GM21515 (cell line): ENCODE measurements around the gene PRLR.
"Not testable (repeated sequence)": the region's sequence is repeated elsewhere in the genome, so short reads cannot be mapped to it uniquely, and the experiment has no call there.

Source experiments
- ATAC-seq: cut with Tn5 transposase; IDR thresholded peaks from one replicate; pipeline ENCODE4 v1.9.1; 2021; ENCODE audit not compliant: unreplicated experiment

The PRLR gene

DNA sequence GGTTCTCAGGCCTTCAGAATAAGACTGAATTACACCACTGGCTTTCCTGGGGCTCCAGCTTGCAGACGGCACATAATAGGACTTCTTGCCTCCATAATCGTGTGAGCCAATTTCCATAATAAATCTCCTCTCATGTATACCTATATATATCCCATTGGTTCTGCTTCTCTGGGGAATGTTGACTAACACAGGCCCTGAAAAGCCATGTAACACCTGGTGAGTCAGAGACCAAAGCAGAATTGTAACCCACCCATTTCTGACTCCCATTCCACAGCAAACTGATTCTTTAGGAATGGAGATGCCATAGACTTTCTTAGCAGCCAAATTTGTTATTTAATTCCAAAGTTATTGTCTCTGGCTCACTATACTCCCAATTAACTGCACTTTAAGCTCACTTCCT is 97.1 kb downstream of the PRLR start:
- no peak for ATAC-seq

- no peak for ATAC-seq
Measured at GRCh38 chr5:35131723-35132122, 98.6 kb downstream of the PRLR start.

GRCh38 chr5:35129921-35130485 is 100.3 kb downstream of the PRLR start:
- no peak for ATAC-seq

- ATAC-seq = no peak
Measured at GRCh38 chr5:35129276-35129675, 101.0 kb downstream of the PRLR start.

GRCh38 chr5:35127006-35127405 is 103.3 kb downstream of the PRLR start:
- ATAC-seq = no peak

- no peak for ATAC-seq
Measured at GRCh38 chr5:35125746-35126145, 104.5 kb downstream of the PRLR start.

GRCh38 chr5:35124932-35125331 is 105.4 kb downstream of the PRLR start:
- no peak for ATAC-seq

GRCh38 chr5:35122819-35123218 is 107.5 kb downstream of the PRLR start:
- no peak for ATAC-seq

GRCh38 chr5:35120715-35121114 is 109.6 kb downstream of the PRLR start:
- ATAC-seq = no peak

GRCh38 chr5:35117967-35118366 is 112.3 kb downstream of the PRLR start:
- ATAC-seq = no peak

DNA sequence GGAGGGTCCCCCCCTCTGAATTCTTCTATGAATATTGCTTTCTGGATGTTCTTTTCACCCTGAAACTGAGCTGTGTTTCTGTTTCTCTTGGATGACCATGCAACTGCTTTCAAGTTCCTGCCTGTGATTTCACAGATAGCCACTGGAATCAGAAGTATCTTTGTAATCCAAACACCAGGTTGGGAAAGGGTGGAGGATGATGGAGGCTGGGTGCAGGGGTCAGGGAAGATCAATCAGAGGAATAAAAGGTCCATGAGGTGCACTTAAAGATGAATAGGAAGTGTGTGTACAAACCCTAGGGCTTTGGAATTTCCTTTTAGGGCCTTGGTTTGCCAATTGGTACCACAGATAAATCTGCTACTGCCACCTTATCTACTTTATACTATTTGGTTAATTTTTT is 114.4 kb downstream of the PRLR start:
- no peak for ATAC-seq

- ATAC-seq = no peak
Measured at GRCh38 chr5:35114698-35115097, 115.6 kb downstream of the PRLR start.

- ATAC-seq = no peak
Measured at GRCh38 chr5:35112300-35112699, 118.0 kb downstream of the PRLR start.

GRCh38 chr5:35104550-35104949 is 125.7 kb downstream of the PRLR start:
- ATAC-seq = not testable (repeated sequence)

GRCh38 chr5:35103637-35104299 is 126.5 kb downstream of the PRLR start:
- ATAC-seq = no peak

DNA sequence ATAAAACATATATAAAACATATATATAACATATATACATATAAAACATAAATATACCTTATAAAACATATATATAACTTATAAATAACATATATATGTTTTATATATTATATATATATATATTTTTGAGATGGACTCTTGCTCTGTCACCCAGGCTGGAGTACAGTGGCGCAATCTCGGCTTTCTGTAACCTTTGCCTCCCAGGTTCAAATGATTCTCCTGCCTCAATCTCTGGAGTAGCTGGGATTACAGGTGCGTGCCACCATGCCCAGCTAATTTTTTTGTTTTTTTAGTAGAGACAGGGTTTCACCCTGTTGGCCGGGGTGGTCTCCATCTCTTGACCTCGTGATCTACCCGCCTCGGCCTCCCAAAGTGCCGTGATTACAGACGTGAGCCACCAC is 128.6 kb downstream of the PRLR start:
- not testable (repeated sequence) for ATAC-seq

DNA sequence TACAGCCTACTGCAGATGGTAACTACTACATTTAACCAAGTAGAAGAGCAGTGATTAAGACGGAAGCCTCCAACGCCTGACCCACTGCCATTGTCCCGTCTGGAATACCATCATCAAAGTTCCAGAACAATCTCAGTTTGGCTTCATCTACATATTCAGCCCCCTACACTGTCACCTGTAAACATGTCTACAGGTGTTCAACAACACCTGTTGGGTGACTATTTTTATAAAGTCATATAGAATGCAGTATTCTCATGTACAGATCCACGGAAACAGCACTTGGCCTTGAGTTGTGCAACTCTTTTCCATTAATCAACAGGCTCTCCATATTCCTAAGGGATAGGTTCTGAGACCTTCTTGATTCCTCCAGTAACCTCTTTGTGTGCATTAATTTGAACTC is 129.3 kb downstream of the PRLR start:
- no peak for ATAC-seq

DNA sequence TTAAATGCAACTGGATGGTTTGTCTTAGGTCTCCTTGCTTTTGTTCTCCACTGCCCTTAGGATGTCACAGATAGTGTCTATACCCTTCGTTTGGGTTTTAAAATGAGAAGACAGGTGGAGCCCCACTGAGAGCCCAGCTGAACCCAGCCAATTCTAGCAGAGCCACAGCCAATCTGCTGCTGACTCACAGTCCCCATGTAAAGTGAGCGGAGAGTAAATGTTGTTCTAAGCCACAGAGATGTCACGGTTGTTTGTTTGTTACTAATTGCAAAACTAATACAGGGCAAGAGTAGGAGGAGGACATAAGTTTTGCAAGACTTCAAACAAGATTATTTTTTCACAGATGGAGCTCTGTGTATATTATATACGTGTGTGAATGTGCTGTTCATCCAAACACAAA is 132.1 kb downstream of the PRLR start:
- no peak for ATAC-seq

DNA sequence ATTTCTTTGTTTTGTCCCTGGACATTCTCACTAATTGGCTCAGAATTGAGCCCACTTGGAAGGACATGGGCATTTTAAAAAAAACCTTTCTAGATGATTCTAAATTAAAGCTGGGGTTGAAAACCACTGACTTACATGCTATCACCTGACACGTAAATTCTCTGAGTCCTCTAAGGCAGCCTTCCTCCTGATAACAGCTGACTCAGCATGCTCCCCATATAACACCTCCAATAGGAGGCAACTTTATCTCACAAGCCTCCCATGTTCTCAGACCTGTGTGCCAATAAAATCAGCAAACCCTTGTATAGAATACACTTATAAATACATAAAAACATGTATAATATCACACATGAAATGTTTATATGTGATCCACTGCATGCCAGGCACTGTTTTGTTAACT is 133.4 kb downstream of the PRLR start:
- no peak for ATAC-seq

- no peak for ATAC-seq
Measured at GRCh38 chr5:35096216-35096615, 134.1 kb downstream of the PRLR start.

- no peak for ATAC-seq
Measured at GRCh38 chr5:35095366-35095765, 134.9 kb downstream of the PRLR start.

DNA sequence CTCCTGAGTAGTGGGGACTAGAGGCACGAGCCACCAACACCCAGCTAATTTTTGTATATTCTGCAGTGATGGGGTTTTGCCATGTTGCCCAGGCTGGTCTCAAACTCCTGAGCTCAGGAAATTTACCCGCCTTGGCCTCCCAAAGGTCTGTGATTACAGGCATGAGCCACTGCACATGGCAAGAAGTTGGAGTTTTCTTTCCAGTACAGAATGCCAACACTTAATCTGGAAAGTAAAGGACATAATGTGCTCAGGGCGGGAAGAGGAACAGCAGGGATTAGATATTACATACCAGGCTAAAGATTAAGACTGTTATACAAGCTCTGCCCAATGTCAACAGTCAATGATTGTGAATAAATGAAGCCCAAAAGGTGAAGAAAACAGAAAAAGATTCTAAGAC is 135.3 kb downstream of the PRLR start:
- no peak for ATAC-seq

DNA sequence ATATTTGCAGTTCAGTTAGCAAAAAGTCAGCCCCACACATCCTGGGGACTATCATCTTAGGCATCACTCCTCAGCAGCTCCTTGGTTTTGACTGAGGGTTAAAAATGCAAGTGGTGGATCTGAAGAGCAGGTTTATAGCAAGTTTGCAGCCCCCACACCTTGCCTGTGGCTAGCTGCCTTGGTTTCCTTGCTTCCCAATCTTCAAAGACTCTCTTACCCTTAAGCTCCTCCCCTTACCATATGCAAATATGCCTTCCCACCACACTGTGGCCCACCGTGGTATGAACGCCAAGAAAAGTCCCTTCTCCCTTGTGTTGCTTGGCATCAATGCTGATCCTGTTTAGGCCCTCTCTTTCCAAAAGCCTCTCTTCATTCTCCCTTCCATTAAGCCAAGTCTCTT is 137.6 kb downstream of the PRLR start:
- no peak for ATAC-seq
